OCI-LY7 (cell line): ENCODE data around the gene RSAD2.

ENCODE experiments used
- CTCF ChIP-seq: fragments of 200-600 bp; sonication (generic); conservative IDR thresholded peaks from 2 replicates; pipeline ENCODE4 v1.5.1; 2014; ENCODE audit warnings: mild to moderate bottlenecking, antibody characterized with exemption, low read length, moderate library complexity, mixed read lengths
- EZH2phosphoT487 ChIP-seq: fragments of 200-600 bp; sonication (generic); IDR thresholded peaks from 2 replicates; pipeline ENCODE4 v1.6.1; 2018; ENCODE audit warnings: low read depth, borderline replicate concordance, mild to moderate bottlenecking, mixed run types, antibody characterized with exemption, low read length, moderate library complexity, mixed read lengths

- TF ChIP-seq CTCF = no peak
- no peak for TF ChIP-seq EZH2phosphoT487
Observed at GRCh38 chr2:6872394-6872793, 5.2 kb upstream of the RSAD2 start.
